Measurements from ENCODE around the gene ENO3.

GRCh38 chr17:4955091-4955490 lies 4.2 kb downstream of the ENO3 start:
- TF ChIP-seq POLR2A (IDR thresholded peaks at IDR 0.05; ENCODE audit: low read length) (no peak), GATA1 (IDR thresholded peaks at IDR 0.05; ENCODE audit: low read depth, low read length) (no peak)
